ENCODE data around the gene DIP2C. TPM values are rescaled to one million over a fixed set of nuclear protein-coding genes. Genes with fewer than 3 reads are reported as not detected.

Gene DIP2C
- total RNA-seq, 1 donor from 2014 or later: 1.6 TPM

GRCh38 chr10:490256-490655 is 199.2 kb downstream of the DIP2C start:
- Mint-ChIP-seq H3K4me3 (no peak overlapping the region), H3K36me3 (ENCODE audit: low read depth) (no peaks in the 10 kb centered on the region), H3K4me1 (ENCODE audit: low read depth) (peaks cover 2% of the 10 kb centered on the region), H3K27me3 (ENCODE audit: insufficient read depth) (peaks cover 7% of the 10 kb centered on the region), H3K27ac (no peak overlapping the region), H3K9me3 (no peaks in the 10 kb centered on the region)
- DNase-seq (ENCODE audit: low spot score): no peak
- intact Hi-C loops (cut with micrococcal nuclease): no loop called here

- no peaks in the 10 kb centered on the region for H3K9me3 Mint-ChIP-seq
- no peaks in the 10 kb centered on the region for H3K36me3 Mint-ChIP-seq (ENCODE audit: low read depth)
- H3K4me1 Mint-ChIP-seq (ENCODE audit: low read depth): peaks cover 5% of the 10 kb centered on the region
- H3K27ac Mint-ChIP-seq: no peak overlapping the region
- intact Hi-C loops (cut with micrococcal nuclease): no loop called here
- DNase-seq (ENCODE audit: low spot score): no peak
- peaks cover 4% of the 10 kb centered on the region for H3K27me3 Mint-ChIP-seq (ENCODE audit: insufficient read depth)
- H3K4me3 Mint-ChIP-seq: no peak overlapping the region
These were observed 200.1 kb downstream of the DIP2C start for GRCh38 chr10:489330-489729.

- no peaks in the 10 kb centered on the region for H3K9me3 Mint-ChIP-seq
- H3K27ac Mint-ChIP-seq: no peak overlapping the region
- DNase-seq (ENCODE audit: low spot score): no peak
- no peak overlapping the region for H3K4me3 Mint-ChIP-seq
- intact Hi-C loops (cut with micrococcal nuclease): no loop called here
- peaks cover 3% of the 10 kb centered on the region for H3K27me3 Mint-ChIP-seq (ENCODE audit: insufficient read depth)
- no peaks in the 10 kb centered on the region for H3K36me3 Mint-ChIP-seq (ENCODE audit: low read depth)
- H3K4me1 Mint-ChIP-seq (ENCODE audit: low read depth): peaks cover 5% of the 10 kb centered on the region
These were observed 200.6 kb downstream of the DIP2C start for GRCh38 chr10:488933-489215.

GRCh38 chr10:488081-488932 is 201.2 kb downstream of the DIP2C start:
- no peak for DNase-seq (ENCODE audit: low spot score)

GRCh38 chr10:486666-487322 is 202.7 kb downstream of the DIP2C start:
- DNase-seq (ENCODE audit: low spot score): no peak
- H3K4me3 Mint-ChIP-seq: peak overlapping the region; percentile 87
- intact Hi-C loops (cut with micrococcal nuclease): no loop called here
- H3K27ac Mint-ChIP-seq: peak overlapping the region; percentile 70
- H3K27me3 Mint-ChIP-seq (ENCODE audit: insufficient read depth): peaks cover 3% of the 10 kb centered on the region
- no peaks in the 10 kb centered on the region for H3K9me3 Mint-ChIP-seq
- H3K4me1 Mint-ChIP-seq (ENCODE audit: low read depth): peaks cover 5% of the 10 kb centered on the region
- H3K36me3 Mint-ChIP-seq (ENCODE audit: low read depth): no peaks in the 10 kb centered on the region

More at GRCh38 chr10:488081-488932, 201.2 kb downstream of the DIP2C start:
- H3K4me1 Mint-ChIP-seq (ENCODE audit: low read depth): peaks cover 5% of the 10 kb centered on the region
- intact Hi-C loops (cut with micrococcal nuclease): no loop called here
- no peaks in the 10 kb centered on the region for H3K36me3 Mint-ChIP-seq (ENCODE audit: low read depth)
- peak overlapping the region; percentile 26 for H3K27ac Mint-ChIP-seq
- H3K9me3 Mint-ChIP-seq: no peaks in the 10 kb centered on the region
- peaks cover 3% of the 10 kb centered on the region for H3K27me3 Mint-ChIP-seq (ENCODE audit: insufficient read depth)
- H3K4me3 Mint-ChIP-seq: no peak overlapping the region

- DNase-seq (ENCODE audit: low spot score): no peak
- H3K27ac Mint-ChIP-seq: peak overlapping the region; percentile 70
- peaks cover 3% of the 10 kb centered on the region for H3K27me3 Mint-ChIP-seq (ENCODE audit: insufficient read depth)
- peaks cover 5% of the 10 kb centered on the region for H3K4me1 Mint-ChIP-seq (ENCODE audit: low read depth)
- intact Hi-C loops (cut with micrococcal nuclease): no loop called here
- peak overlapping the region; percentile 87 for H3K4me3 Mint-ChIP-seq
- H3K9me3 Mint-ChIP-seq: no peaks in the 10 kb centered on the region
- no peaks in the 10 kb centered on the region for H3K36me3 Mint-ChIP-seq (ENCODE audit: low read depth)
These were observed 203.3 kb downstream of the DIP2C start for GRCh38 chr10:486206-486605.

- Mint-ChIP-seq H3K9me3 (no peaks in the 10 kb centered on the region), H3K27ac (no peak overlapping the region), H3K4me3 (peak overlapping the region; percentile 87), H3K27me3 (ENCODE audit: insufficient read depth) (peaks cover 3% of the 10 kb centered on the region), H3K36me3 (ENCODE audit: low read depth) (no peaks in the 10 kb centered on the region), H3K4me1 (ENCODE audit: low read depth) (peaks cover 5% of the 10 kb centered on the region)
- no peak for DNase-seq (ENCODE audit: low spot score)
- intact Hi-C loops (cut with micrococcal nuclease): no loop called here
These were observed 203.7 kb downstream of the DIP2C start for GRCh38 chr10:485776-486175.

GRCh38 chr10:484925-485661 is 204.4 kb downstream of the DIP2C start:
- intact Hi-C loops (cut with micrococcal nuclease): no loop called here
- Mint-ChIP-seq H3K4me3 (peak overlapping the region; percentile 87), H3K4me1 (ENCODE audit: low read depth) (peaks cover 5% of the 10 kb centered on the region), H3K27ac (peak overlapping the region; percentile 89), H3K36me3 (ENCODE audit: low read depth) (no peaks in the 10 kb centered on the region), H3K9me3 (no peaks in the 10 kb centered on the region), H3K27me3 (ENCODE audit: insufficient read depth) (peaks cover under 1% of the 10 kb centered on the region)
- peak; percentile 18 for DNase-seq (ENCODE audit: low spot score)

- intact Hi-C loops (cut with micrococcal nuclease): no loop called here
These were observed 205.0 kb downstream of the DIP2C start for GRCh38 chr10:484441-484924.

GRCh38 chr10:483261-483660 is 206.2 kb downstream of the DIP2C start:
- intact Hi-C loops (cut with micrococcal nuclease): no loop called here
- Mint-ChIP-seq H3K27me3 (ENCODE audit: insufficient read depth) (no peaks in the 10 kb centered on the region), H3K27ac (no peak overlapping the region), H3K9me3 (peaks cover 5% of the 10 kb centered on the region), H3K4me1 (ENCODE audit: low read depth) (peaks cover 9% of the 10 kb centered on the region), H3K4me3 (no peak overlapping the region), H3K36me3 (ENCODE audit: low read depth) (peaks cover 1% of the 10 kb centered on the region)
- no peak for DNase-seq (ENCODE audit: low spot score)

More at GRCh38 chr10:484441-484924, 205.0 kb downstream of the DIP2C start:
- Mint-ChIP-seq H3K9me3 (no peaks in the 10 kb centered on the region), H3K36me3 (ENCODE audit: low read depth) (no peaks in the 10 kb centered on the region), H3K4me3 (peak overlapping the region; percentile 87), H3K27me3 (ENCODE audit: insufficient read depth) (no peaks in the 10 kb centered on the region), H3K4me1 (ENCODE audit: low read depth) (peaks cover 5% of the 10 kb centered on the region), H3K27ac (peak overlapping the region; percentile 67)
- DNase-seq (ENCODE audit: low spot score): no peak

GRCh38 chr10:482848-483247 is 206.6 kb downstream of the DIP2C start:
- intact Hi-C loops (cut with micrococcal nuclease): no loop called here
- H3K4me3 Mint-ChIP-seq: no peak overlapping the region

GRCh38 chr10:482051-482501 is 207.4 kb downstream of the DIP2C start:
- Mint-ChIP-seq H3K4me1 (ENCODE audit: low read depth) (peaks cover 9% of the 10 kb centered on the region), H3K4me3 (no peak overlapping the region), H3K27ac (no peak overlapping the region), H3K9me3 (peaks cover 12% of the 10 kb centered on the region), H3K36me3 (ENCODE audit: low read depth) (peaks cover 4% of the 10 kb centered on the region), H3K27me3 (ENCODE audit: insufficient read depth) (no peaks in the 10 kb centered on the region)
- DNase-seq (ENCODE audit: low spot score): no peak
- intact Hi-C loops (cut with micrococcal nuclease): no loop called here

More at GRCh38 chr10:482848-483247, 206.6 kb downstream of the DIP2C start:
- H3K4me1 Mint-ChIP-seq (ENCODE audit: low read depth): peaks cover 9% of the 10 kb centered on the region
- H3K27me3 Mint-ChIP-seq (ENCODE audit: insufficient read depth): no peaks in the 10 kb centered on the region
- peaks cover 5% of the 10 kb centered on the region for H3K9me3 Mint-ChIP-seq
- no peak for DNase-seq (ENCODE audit: low spot score)
- H3K36me3 Mint-ChIP-seq (ENCODE audit: low read depth): peaks cover 1% of the 10 kb centered on the region
- H3K27ac Mint-ChIP-seq: no peak overlapping the region

GRCh38 chr10:481628-482027 is 207.8 kb downstream of the DIP2C start:
- DNase-seq (ENCODE audit: low spot score): no peak
- H3K27ac Mint-ChIP-seq: no peak overlapping the region
- H3K4me3 Mint-ChIP-seq: no peak overlapping the region
- H3K4me1 Mint-ChIP-seq (ENCODE audit: low read depth): peaks cover 9% of the 10 kb centered on the region
- no peaks in the 10 kb centered on the region for H3K27me3 Mint-ChIP-seq (ENCODE audit: insufficient read depth)
- intact Hi-C loops (cut with micrococcal nuclease): no loop called here
- peaks cover 8% of the 10 kb centered on the region for H3K36me3 Mint-ChIP-seq (ENCODE audit: low read depth)
- H3K9me3 Mint-ChIP-seq: peaks cover 16% of the 10 kb centered on the region
